Ureter (tissue), 1 donor: ENCODE measurements around the gene ACTMAP. TPM values are rescaled to one million over a fixed set of nuclear protein-coding genes. Genes with fewer than 3 reads are reported as not detected.

Experiments
- DNase-seq: peaks from one replicate; pipeline ENCODE4 v3.0.0-alpha.2; 2020; ENCODE audit warnings: low spot score
- total RNA-seq: library from RNA; stranded (reverse); gene quantifications from one replicate; pipeline ENCODE4 v1.2.4, GENCODE V29; 2023
- donor health status: DM: yes; HTN: yes; CAD: no.

The ACTMAP gene
- total RNA-seq, 1 donor from 2014 or later = 11.3 TPM

GRCh38 chr19:40693896-40694295 is 56.4 kb downstream of the ACTMAP start:
- DNase-seq = no peak

DNA sequence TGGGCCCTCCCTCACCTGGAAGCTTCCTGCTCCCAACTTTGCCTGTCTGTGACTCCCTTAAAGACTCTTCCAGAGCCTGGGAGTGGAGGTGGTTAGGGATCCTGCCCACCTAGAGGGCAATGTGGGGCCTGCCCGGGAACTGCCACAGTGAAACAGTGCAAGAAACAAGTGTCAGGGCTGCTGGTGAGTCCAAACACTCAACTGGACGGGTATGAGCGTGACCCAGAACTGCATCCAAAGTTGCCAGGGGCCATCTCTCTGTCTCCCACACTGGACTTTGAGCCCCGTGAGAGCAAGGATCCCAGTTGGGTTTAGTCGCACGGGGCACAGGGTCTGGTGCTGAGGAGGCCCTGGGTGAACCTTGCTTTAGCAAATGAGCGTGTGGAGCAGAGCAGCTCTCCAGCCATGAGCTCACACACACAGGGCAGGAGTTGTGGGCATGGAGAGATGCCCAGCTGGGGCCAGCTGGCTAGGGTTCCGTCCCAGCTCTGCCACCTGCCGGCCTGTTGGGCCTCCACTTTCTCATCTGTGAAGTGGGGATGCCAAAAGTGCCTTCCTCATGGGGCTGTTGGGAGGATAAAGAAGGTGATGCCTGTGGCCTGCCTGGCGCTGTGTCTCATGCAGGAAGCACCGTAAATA is 57.0 kb downstream of the ACTMAP start:
- no peak for DNase-seq

- no peak for DNase-seq
These were observed 58.1 kb downstream of the ACTMAP start for GRCh38 chr19:40692212-40692551.

- DNase-seq = no peak
These were observed 58.7 kb downstream of the ACTMAP start for GRCh38 chr19:40691421-40692211.

Other genes starting within 250 kb of the ACTMAP start
- 61.2 TPM for gene SHKBP1, start 173.6 kb downstream of the ACTMAP start, total RNA-seq
- 239 TPM for gene LTBP4, start 149.1 kb downstream of the ACTMAP start, total RNA-seq
- gene NUMBL, start 59.8 kb downstream of the ACTMAP start, total RNA-seq = 30.3 TPM
- gene COQ8B, start 33.6 kb downstream of the ACTMAP start, total RNA-seq = 35.0 TPM
- 35.0 TPM for gene ITPKC, start 33.4 kb downstream of the ACTMAP start, total RNA-seq
- 74.0 TPM for gene SNRPA, start 726 bp upstream of the ACTMAP start, total RNA-seq
- gene MIA, start 25.0 kb upstream of the ACTMAP start, total RNA-seq = not detected
- gene RAB4B, start 27.8 kb upstream of the ACTMAP start, total RNA-seq = 45.3 TPM
- gene EGLN2, start 48.7 kb upstream of the ACTMAP start, total RNA-seq = 79.3 TPM
- gene CYP2A6, start 100.0 kb upstream of the ACTMAP start, total RNA-seq = not detected
- gene CYP2A7, start 131.8 kb upstream of the ACTMAP start, total RNA-seq = not detected
- not detected for gene CYP2B6, start 240.8 kb upstream of the ACTMAP start, total RNA-seq